K562 (cell line): ENCODE measurements around the gene ACRV1. TPM values are rescaled to one million over a fixed set of nuclear protein-coding genes. Genes with fewer than 3 reads are reported as not detected.

Experiments used
- ATAC-seq: fragments of 200-7000 bp; cut with Tn5 transposase; 3 replicates; pipeline ENCODE4 v1.9.1; 2020; ENCODE audit warnings: moderate library complexity
- BruUV-seq: library from RNA; stranded (reverse); fragments of 400-500 nt; replicated peaks from 2 replicates; lab custom pipeline; 2021; lab: Mats Ljungman, UMichigan
- CTCF ChIA-PET: fragments of 300-600 bp; formaldehyde crosslinking; extraction: SDS; loops from one replicate; lab custom pipeline; 2021; ENCODE audit warnings: low intra/inter-chr PET ratio; lab: Yijun Ruan, JAX
- POLR2A ChIA-PET: fragments of 300-600, 350-650 bp; sonication (Branson Sonifier 250); formaldehyde crosslinking; extraction: SDS; loops from one replicate; lab custom pipeline; 2021; ENCODE audit warnings: antibody characterized with exemption, inconsistent platforms; lab: Yijun Ruan, JAX
- DNase-seq, 4 experiments: peaks; one replicate each; pipeline versions ENCODE4 v3.0.0 to v3.0.0-alpha.2; 2011 to 2018; ENCODE audit warnings: low spot score in 3 of 4, mixed read lengths in 3 of 4; ENCODE audit errors: extremely low read depth in 1 of 4
- FAIRE-seq: peaks from 2 replicates; lab custom pipeline; 2011; peaks lifted over from hg19 to GRCh38; lab: Jason Lieb, UNC
- H2AFZ ChIP-seq: 2 replicates; pipeline ENCODE4 v1.6.0; 2011; ENCODE audit warnings: low read depth, low read length, control low read depth, inconsistent platforms
- H3K27ac ChIP-seq: fragments of 200-600 bp; 3 replicates; pipeline ENCODE4 v1.8.0; 2011; ENCODE audit warnings: low read depth, mild to moderate bottlenecking, control low read depth, inconsistent platforms, low read length, moderate library complexity, mixed read lengths; ENCODE audit errors: extremely low read depth
- H3K27me3 ChIP-seq, 2 experiments: fragments of 300-600 bp in 1 of 2; 2 replicates in 1 of 2; 3 replicates in 1 of 2; pipeline versions ENCODE4 v1.6.0 to v1.8.0; 2011; ENCODE audit warnings: inconsistent platforms in 2 of 2, low read length in 2 of 2, mild to moderate bottlenecking in 1 of 2, mixed read lengths in 1 of 2, moderate library complexity in 1 of 2; ENCODE audit not compliant: control insufficient read depth in 2 of 2, insufficient read depth in 2 of 2
- H3K36me3 ChIP-seq: fragments of 300-600 bp; 3 replicates; pipeline ENCODE4 v1.8.0; 2011; ENCODE audit warnings: mild to moderate bottlenecking, low read length, inconsistent platforms; ENCODE audit not compliant: control insufficient read depth, insufficient read depth
- H3K4me1 ChIP-seq, 2 experiments: fragments of 200-600 bp in 1 of 2; replicated peaks in 1 of 2; 2 replicates in 1 of 2; 3 replicates in 1 of 2; pipeline versions ENCODE4 v1.5.1 to v1.8.0; 2011; ENCODE audit warnings: inconsistent platforms in 2 of 2, low read length in 2 of 2, mild to moderate bottlenecking in 1 of 2, mixed read lengths in 1 of 2, moderate library complexity in 1 of 2; ENCODE audit not compliant: control insufficient read depth in 2 of 2, insufficient read depth in 2 of 2
- H3K4me2 ChIP-seq: 2 replicates; pipeline ENCODE4 v1.6.1; 2011; ENCODE audit warnings: low read length, control low read depth, inconsistent platforms, mixed read lengths; ENCODE audit not compliant: insufficient read depth
- H3K4me3 ChIP-seq: fragments of 200-600 bp; sonication (generic), shearing (Covaris generic); 2 replicates; pipeline ENCODE4 v1.5.1; 2016; ENCODE audit warnings: control low read depth, inconsistent platforms
- H3K79me2 ChIP-seq: fragments of 200-600 bp; 3 replicates; pipeline ENCODE4 v1.8.0; 2011; ENCODE audit warnings: low read length, inconsistent platforms; ENCODE audit not compliant: control insufficient read depth, insufficient read depth
- H3K9ac ChIP-seq, 2 experiments: 2 replicates each; pipeline versions ENCODE4 v1.6.0 to v1.6.1; 2011; ENCODE audit warnings: low read depth in 2 of 2, low read length in 2 of 2, control low read depth in 1 of 2, inconsistent platforms in 1 of 2, mild to moderate bottlenecking in 1 of 2, mixed read lengths in 1 of 2; ENCODE audit not compliant: insufficient read depth in 1 of 2
- H3K9me1 ChIP-seq: one replicate; pipeline ENCODE4 v1.6.0; 2011; ENCODE audit warnings: inconsistent platforms, mild to moderate bottlenecking, low read length, moderate library complexity; ENCODE audit not compliant: control insufficient read depth, insufficient read depth
- H3K9me3 ChIP-seq: replicated peaks from 2 replicates; pipeline ENCODE4 v1.5.1; 2011; ENCODE audit warnings: low read depth, low read length, inconsistent platforms; ENCODE audit not compliant: control insufficient read depth, insufficient read depth
- H4K20me1 ChIP-seq: replicated peaks from 2 replicates; pipeline ENCODE4 v1.6.1; 2011; ENCODE audit warnings: low read length, inconsistent platforms, mixed read lengths; ENCODE audit not compliant: control insufficient read depth, insufficient read depth
- ASH1L ChIP-seq: fragments of 450-650 bp; IDR thresholded peaks from 2 replicates; pipeline ENCODE4 v1.6.1; 2018; ENCODE audit warnings: borderline replicate concordance, mild to moderate bottlenecking, low read depth; ENCODE audit not compliant: partially characterized antibody
- CC2D1A ChIP-seq: fragments of 450-650 bp; IDR thresholded peaks from 2 replicates; pipeline ENCODE4 v1.6.1; 2017; ENCODE audit warnings: mild to moderate bottlenecking
- CREB3 ChIP-seq: fragments of 450-650 bp; conservative IDR thresholded peaks from 2 replicates; pipeline ENCODE4 v1.6.1; 2016; ENCODE audit warnings: missing genetic modification characterization, low read depth, mild to moderate bottlenecking, missing compliant biosample characterization, moderate library complexity
- KDM1A ChIP-seq, 2 experiments: fragments of 450-650 bp; IDR thresholded peaks; 2 replicates each; pipeline ENCODE4 v1.6.1; 2016; ENCODE audit warnings: mild to moderate bottlenecking in 2 of 2
- NFIX ChIP-seq: fragments of 250-450 bp; sonication (Bioruptor Pico); IDR thresholded peaks from 2 replicates; pipeline ENCODE4 v1.4.0; 2020; ENCODE audit warnings: low read depth, mild to moderate bottlenecking, moderate library complexity
- RFX5 ChIP-seq: IDR thresholded peaks from 2 replicates; pipeline ENCODE4 v1.6.1; 2011; ENCODE audit warnings: low read depth, mild to moderate bottlenecking, improper control_type of control experiment, low read length
- RHOXF2B ChIP-seq: fragments of 250-450 bp; sonication (Bioruptor Pico); conservative IDR thresholded peaks from 2 replicates; pipeline ENCODE4 v1.5.1; 2021
- SIRT6 ChIP-seq: IDR thresholded peaks from one replicate; pipeline ENCODE4 v1.6.1; 2012; ENCODE audit warnings: low read depth, mild to moderate bottlenecking, control low read depth, inconsistent platforms, low read length, moderate library complexity
- SRSF9 ChIP-seq: fragments of 200-400 bp; formaldehyde crosslinking; IDR thresholded peaks from 2 replicates; pipeline ENCODE4 v1.6.1; 2017; ENCODE audit warnings: low read depth, low read length, borderline replicate concordance
- TARDBP ChIP-seq: fragments of 450-650 bp; IDR thresholded peaks from 2 replicates; pipeline ENCODE4 v1.6.1; 2016
- TCF7 ChIP-seq: sonication (generic); IDR thresholded peaks from 2 replicates; pipeline ENCODE4 v1.6.1; 2016; ENCODE audit warnings: antibody characterized with exemption, borderline replicate concordance
- TRIM28 ChIP-seq: fragments of 450-650 bp; IDR thresholded peaks from 2 replicates; pipeline ENCODE4 v1.6.1; 2017
- ZNF696 ChIP-seq: fragments of 250-450 bp; sonication (Bioruptor Pico); conservative IDR thresholded peaks from 2 replicates; pipeline ENCODE4 v1.4.0; 2020; ENCODE audit warnings: mild to moderate bottlenecking, moderate library complexity
- ZNF778 ChIP-seq: fragments of 450-650 bp; formaldehyde crosslinking; IDR thresholded peaks from 2 replicates; pipeline ENCODE4 v1.4.0; 2020; ENCODE audit warnings: mild to moderate bottlenecking, moderate library complexity
- WGBS: fragments of 100-300 bp; shearing (Covaris generic); methylation state at CpG from one replicate; pipeline ENCODE4 v1.1.6; 2016; ENCODE audit warnings: low coverage, mixed read lengths; ENCODE audit not compliant: insufficient coverage; ENCODE audit errors: missing lambda C conversion rate; 5-methylcytosine and 5-hydroxymethylcytosine counted together
- in situ Hi-C: fragments of 300-500 bp; cut with MboI; formaldehyde crosslinking; loops from 4 replicates; pipeline ENCODE4 v1.15.0; 2018; ENCODE audit warnings: inconsistent platforms, mixed read lengths
- intact Hi-C: fragments of 100-400 bp; cut with micrococcal nuclease; formaldehyde crosslinking; loops from 2 replicates; pipeline ENCODE4 v1.14.2; 2022
- polyA plus RNA-seq, 8 experiments: library from polyadenylated mRNA; depleted of rRNA in 4 of 8; stranded (reverse) in 5 of 8; unstranded in 3 of 8; fragments of >200 nt; fragmentation: Nextera tagmentation in 2 of 8; fragmentation: Illumina TruSeq in 1 of 8; extraction: Ambion mirVana in 2 of 8; extraction: Trizol in 1 of 8; gene quantifications; 2 replicates each; pipeline versions ENCODE4 v1.2.1 to v1.2.3, GENCODE V29; 2011 to 2014; ENCODE audit warnings: inconsistent platforms in 1 of 8, missing spikeins in 1 of 8
- total RNA-seq, 7 experiments: library from RNA; depleted of rRNA in 6 of 7; stranded (reverse); fragments of >200 nt in 6 of 7; fragmentation: Illumina TruSeq in 2 of 7; extraction: Trizol in 2 of 7; gene quantifications; 2 replicates each; pipeline versions ENCODE4 v1.2.1 to v1.2.3, GENCODE V29; 2011 to 2021; ENCODE audit warnings: low replicate concordance in 1 of 7
- TF ChIP-seq, protein P1 (sequence below), 2 experiments: IDR thresholded peaks in 1 of 2; conservative IDR thresholded peaks in 1 of 2; 2 replicates each; pipeline ENCODE4 v1.6.1; 2016; ENCODE audit warnings: low read depth in 2 of 2, mild to moderate bottlenecking in 1 of 2, missing compliant biosample characterization in 1 of 2, missing genetic modification characterization in 1 of 2, moderate library complexity in 1 of 2

ACRV1 gene
- total and polyA plus RNA-seq, 9 of the 15 experiments (the other 6 are each of a cell fraction or from before 2014, with no cell fraction given) = 0.22 to 0.25 TPM; not detected in 7

DNA sequence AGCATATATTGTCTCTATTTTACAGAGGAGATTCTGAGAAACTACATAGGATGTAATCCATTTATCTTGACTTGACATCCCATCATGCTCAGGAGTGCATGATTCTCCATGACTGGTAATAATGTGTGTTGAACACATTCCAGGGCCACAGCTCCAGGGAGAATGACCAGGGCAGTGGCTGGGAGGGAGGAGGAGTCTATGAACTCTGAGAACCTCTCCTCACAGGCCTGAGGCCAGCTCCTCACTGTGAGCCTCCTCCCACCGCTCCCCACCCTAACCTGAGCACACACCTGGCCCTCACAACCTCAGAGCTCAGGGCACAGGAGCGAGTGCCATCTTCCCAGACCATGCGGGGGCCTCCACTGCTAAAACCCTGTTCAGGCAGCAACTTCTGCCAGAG lies 8.0 kb upstream of the ACRV1 start:
- TF ChIP-seq NFIX (no peak), TCF7 (no peak), RHOXF2B (CRISPR knock-in tag) (no peak), KDM1A (IDR thresholded peaks at IDR 0.05) (no peak), ZNF696 (CRISPR knock-in tag) (no peak), CREB3 (tag) (no peak), RFX5 (no peak), CC2D1A (no peak), SRSF9 (no peak), ZNF778 (CRISPR knock-in tag) (no peak), ASH1L (no peak), TRIM28 (no peak), SIRT6 (no peak), TARDBP (no peak)
- TF ChIP-seq, protein P1, sequence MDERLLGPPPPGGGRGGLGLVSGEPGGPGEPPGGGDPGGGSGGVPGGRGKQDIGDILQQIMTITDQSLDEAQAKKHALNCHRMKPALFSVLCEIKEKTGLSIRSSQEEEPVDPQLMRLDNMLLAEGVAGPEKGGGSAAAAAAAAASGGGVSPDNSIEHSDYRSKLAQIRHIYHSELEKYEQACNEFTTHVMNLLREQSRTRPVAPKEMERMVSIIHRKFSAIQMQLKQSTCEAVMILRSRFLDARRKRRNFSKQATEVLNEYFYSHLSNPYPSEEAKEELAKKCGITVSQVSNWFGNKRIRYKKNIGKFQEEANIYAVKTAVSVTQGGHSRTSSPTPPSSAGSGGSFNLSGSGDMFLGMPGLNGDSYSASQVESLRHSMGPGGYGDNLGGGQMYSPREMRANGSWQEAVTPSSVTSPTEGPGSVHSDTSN (CRISPR knock-in tag; IDR thresholded peaks at IDR 0.05; ENCODE audit: low read depth) = no peak
- TF ChIP-seq, protein P1 (tag; conservative IDR thresholded peaks at IDR 0.05; ENCODE audit: low read depth) = no peak
- 18% methylated on average over 3 of the region's 3 CpGs for WGBS
- Histone ChIP-seq H4K20me1 (no peaks in the 10 kb centered on the region), H3K79me2 (no peaks in the 10 kb centered on the region), H3K9me3 (no peaks in the 10 kb centered on the region), H3K9ac (no peak overlapping the region), H3K4me3 (no peak overlapping the region), H2AFZ (no peak overlapping the region), H3K4me2 (no peak overlapping the region), H3K27ac (no peak overlapping the region), H3K9me1 (no peaks in the 10 kb centered on the region), H3K36me3 (no peaks in the 10 kb centered on the region), H3K27me3 (peaks cover 13 to 20% of the 10 kb centered on the region in 2 experiments; a peak in 4 of 5 replicates), H3K4me1 (no peaks in the 10 kb centered on the region)
- BruUV-seq = no TSS peak
- intact Hi-C loops (no loop called here), in situ Hi-C loops (no loop called here)
- FAIRE-seq = no peak
- POLR2A ChIA-PET = interaction anchor here (0.6 kb wide), 1 partner anchor 150 kb away, joined by 3 read pairs; no protein-coding TSS in a partner anchor
- DNase-seq = no peak
- CTCF ChIA-PET = no interaction called here
- no peak for ATAC-seq
